GDM1 (cell line): Measurements from ENCODE around the gene ERGIC3.

ENCODE experiments used
- DNase-seq: peaks from one replicate; lab custom pipeline; 2025; lab: John Stamatoyannopoulos, UW

ERGIC3 gene

GRCh38 chr20:35561671-35562070, 19.8 kb downstream of the ERGIC3 start:
- DNase-seq: no peak

GRCh38 chr20:35562541-35563110, 20.7 kb downstream of the ERGIC3 start:
- no peak for DNase-seq

- no peak for DNase-seq
Observed at GRCh38 chr20:35563834-35564233, 22.0 kb downstream of the ERGIC3 start.

- no peak for DNase-seq
Observed at GRCh38 chr20:35564905-35565304, 23.0 kb downstream of the ERGIC3 start.

- DNase-seq: no peak
Observed at GRCh38 chr20:35568645-35569044, 26.8 kb downstream of the ERGIC3 start.

GRCh38 chr20:35571555-35571954, 29.7 kb downstream of the ERGIC3 start:
- no peak for DNase-seq

GRCh38 chr20:35572838-35573237, 31.0 kb downstream of the ERGIC3 start:
- DNase-seq: no peak

GRCh38 chr20:35575958-35576357, 34.1 kb downstream of the ERGIC3 start:
- DNase-seq: no peak

- DNase-seq: no peak
Observed at GRCh38 chr20:35576816-35577215, 34.9 kb downstream of the ERGIC3 start.

- DNase-seq: no peak
Observed at GRCh38 chr20:35578469-35578868, 36.6 kb downstream of the ERGIC3 start.

GRCh38 chr20:35579196-35579595, 37.3 kb downstream of the ERGIC3 start:
- no peak for DNase-seq

- DNase-seq: no peak
Observed at GRCh38 chr20:35582131-35582530, 40.3 kb downstream of the ERGIC3 start.

GRCh38 chr20:35582741-35583404, 41.0 kb downstream of the ERGIC3 start:
- no peak for DNase-seq

- no peak for DNase-seq
Observed at GRCh38 chr20:35583636-35584560, 42.0 kb downstream of the ERGIC3 start.

- no peak for DNase-seq
Observed at GRCh38 chr20:35586751-35587425, 45.0 kb downstream of the ERGIC3 start.

GRCh38 chr20:35587436-35587835, 45.6 kb downstream of the ERGIC3 start:
- DNase-seq: no peak

- no peak for DNase-seq
Observed at GRCh38 chr20:35588397-35588796, 46.5 kb downstream of the ERGIC3 start.

- DNase-seq: no peak
Observed at GRCh38 chr20:35592339-35592974, 50.6 kb downstream of the ERGIC3 start.

- no peak for DNase-seq
Observed at GRCh38 chr20:35595456-35595855, 53.6 kb downstream of the ERGIC3 start.

GRCh38 chr20:35595901-35596300, 54.0 kb downstream of the ERGIC3 start:
- no peak for DNase-seq

GRCh38 chr20:35597186-35597585, 55.3 kb downstream of the ERGIC3 start:
- DNase-seq: no peak

- DNase-seq: no peak
Observed at GRCh38 chr20:35598476-35598875, 56.6 kb downstream of the ERGIC3 start.
